ENCODE results near the gene FBXO41.

The FBXO41 gene

GRCh38 chr2:73262108-73262651, 22.1 kb downstream of the FBXO41 start:
- Histone ChIP-seq H3K4me1 (ENCODE audit: control insufficient read depth in 1 of 2, insufficient read depth in 1 of 2, low read depth in 1 of 2, low read length in 1 of 2) (no peaks in the 10 kb centered on the region), H3K9me3 (no peaks in the 10 kb centered on the region), H3K4me3 (ENCODE audit: low read depth in 1 of 2, low read length in 1 of 2) (no peak overlapping the region), H3K36me3 (no peaks in the 10 kb centered on the region), H3K27ac (no peak overlapping the region), H3K27me3 (no peaks in the 10 kb centered on the region)
- TF ChIP-seq, protein P1, sequence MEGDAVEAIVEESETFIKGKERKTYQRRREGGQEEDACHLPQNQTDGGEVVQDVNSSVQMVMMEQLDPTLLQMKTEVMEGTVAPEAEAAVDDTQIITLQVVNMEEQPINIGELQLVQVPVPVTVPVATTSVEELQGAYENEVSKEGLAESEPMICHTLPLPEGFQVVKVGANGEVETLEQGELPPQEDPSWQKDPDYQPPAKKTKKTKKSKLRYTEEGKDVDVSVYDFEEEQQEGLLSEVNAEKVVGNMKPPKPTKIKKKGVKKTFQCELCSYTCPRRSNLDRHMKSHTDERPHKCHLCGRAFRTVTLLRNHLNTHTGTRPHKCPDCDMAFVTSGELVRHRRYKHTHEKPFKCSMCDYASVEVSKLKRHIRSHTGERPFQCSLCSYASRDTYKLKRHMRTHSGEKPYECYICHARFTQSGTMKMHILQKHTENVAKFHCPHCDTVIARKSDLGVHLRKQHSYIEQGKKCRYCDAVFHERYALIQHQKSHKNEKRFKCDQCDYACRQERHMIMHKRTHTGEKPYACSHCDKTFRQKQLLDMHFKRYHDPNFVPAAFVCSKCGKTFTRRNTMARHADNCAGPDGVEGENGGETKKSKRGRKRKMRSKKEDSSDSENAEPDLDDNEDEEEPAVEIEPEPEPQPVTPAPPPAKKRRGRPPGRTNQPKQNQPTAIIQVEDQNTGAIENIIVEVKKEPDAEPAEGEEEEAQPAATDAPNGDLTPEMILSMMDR (IDR thresholded peaks at IDR 0.05), result no peak

DNA sequence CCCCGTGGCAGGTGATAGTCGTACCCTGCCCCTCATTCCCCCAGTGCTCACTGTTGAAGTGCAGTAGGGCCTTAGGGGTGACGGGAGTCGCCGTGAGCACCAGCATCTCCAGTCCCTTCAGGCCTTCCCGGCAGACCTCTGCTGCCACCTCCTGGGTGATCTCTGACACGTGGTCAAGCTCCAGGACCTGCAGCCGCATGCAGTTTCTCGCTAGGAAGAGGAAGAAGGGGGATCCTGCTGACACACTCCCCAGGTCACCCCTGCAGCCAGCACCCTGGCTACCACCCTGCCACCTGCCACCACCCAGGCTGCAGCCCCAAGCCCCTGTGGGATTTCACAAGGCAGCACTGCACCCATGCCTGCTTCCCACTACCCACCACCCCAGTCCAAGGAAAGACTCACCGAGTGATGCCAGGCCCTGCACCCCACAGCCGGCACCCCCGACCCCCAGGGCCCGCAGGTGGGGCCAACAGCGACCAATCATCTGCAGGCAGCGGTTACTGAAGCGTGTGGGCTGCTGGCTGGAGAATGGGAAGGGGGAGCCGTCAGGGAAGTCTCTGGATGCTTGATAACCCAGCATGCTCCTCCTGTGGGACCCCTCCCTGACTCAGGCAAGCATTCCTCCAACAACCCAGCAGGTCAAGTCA, 23.8 kb downstream of the FBXO41 start:
- Histone ChIP-seq H3K9me3 (no peaks in the 10 kb centered on the region), H3K27me3 (no peaks in the 10 kb centered on the region), H3K27ac (no peak overlapping the region), H3K36me3 (no peaks in the 10 kb centered on the region), H3K4me1 (ENCODE audit: control insufficient read depth in 1 of 2, insufficient read depth in 1 of 2, low read depth in 1 of 2, low read length in 1 of 2) (no peaks in the 10 kb centered on the region), H3K4me3 (ENCODE audit: low read depth in 1 of 2, low read length in 1 of 2) (no peak overlapping the region)
- TF ChIP-seq, protein P1 (IDR thresholded peaks at IDR 0.05), result no peak

GRCh38 chr2:73259704-73260337, 24.5 kb downstream of the FBXO41 start:
- Histone ChIP-seq H3K36me3 (peaks cover 5% of the 10 kb centered on the region), H3K27me3 (no peaks in the 10 kb centered on the region), H3K4me1 (ENCODE audit: control insufficient read depth in 1 of 2, insufficient read depth in 1 of 2, low read depth in 1 of 2, low read length in 1 of 2) (no peaks in the 10 kb centered on the region), H3K27ac (no peak overlapping the region), H3K9me3 (no peaks in the 10 kb centered on the region), H3K4me3 (ENCODE audit: low read depth in 1 of 2, low read length in 1 of 2) (no peak overlapping the region)
- TF ChIP-seq, protein P1 (IDR thresholded peaks at IDR 0.05), result no peak

- peaks cover 10% of the 10 kb centered on the region for H3K36me3 ChIP-seq
Observed at GRCh38 chr2:73259276-73259675, 25.0 kb downstream of the FBXO41 start.

GRCh38 chr2:73258913-73259215, 25.4 kb downstream of the FBXO41 start:
- no peak overlapping the region for H3K4me3 ChIP-seq (ENCODE audit: low read depth in 1 of 2, low read length in 1 of 2)
- H3K9me3 ChIP-seq, result no peaks in the 10 kb centered on the region
- H3K27ac ChIP-seq, result no peak overlapping the region
- TF ChIP-seq, protein P1 (IDR thresholded peaks at IDR 0.05), result no peak
- no peaks in the 10 kb centered on the region for H3K27me3 ChIP-seq
- no peaks in the 10 kb centered on the region for H3K4me1 ChIP-seq (ENCODE audit: control insufficient read depth in 1 of 2, insufficient read depth in 1 of 2, low read depth in 1 of 2, low read length in 1 of 2)
- peaks cover 14% of the 10 kb centered on the region for H3K36me3 ChIP-seq

More at GRCh38 chr2:73259276-73259675, 25.0 kb downstream of the FBXO41 start:
- TF ChIP-seq, protein P1 (IDR thresholded peaks at IDR 0.05), result no peak
- H3K27me3 ChIP-seq, result no peaks in the 10 kb centered on the region
- H3K9me3 ChIP-seq, result no peaks in the 10 kb centered on the region
- H3K4me1 ChIP-seq (ENCODE audit: control insufficient read depth in 1 of 2, insufficient read depth in 1 of 2, low read depth in 1 of 2, low read length in 1 of 2), result no peaks in the 10 kb centered on the region
- no peak overlapping the region for H3K4me3 ChIP-seq (ENCODE audit: low read depth in 1 of 2, low read length in 1 of 2)
- H3K27ac ChIP-seq, result no peak overlapping the region
